Muscle of leg (tissue), 11 donors: ENCODE data around the gene PLPPR5. TPM values are rescaled to one million over a fixed set of nuclear protein-coding genes. Genes with fewer than 3 reads are reported as not detected.

Experiments used
- DNase-seq: peaks from one replicate; pipeline ENCODE4 v3.0.0; 2013
- H3K27ac ChIP-seq: one replicate; pipeline ENCODE4 v1.5.1; 2013; ENCODE audit warnings: mild to moderate bottlenecking, low read length, control low read depth
- H3K27me3 ChIP-seq: one replicate; pipeline ENCODE4 v1.6.1; 2013; ENCODE audit warnings: low read length; ENCODE audit not compliant: control insufficient read depth, insufficient read depth
- H3K36me3 ChIP-seq: one replicate; pipeline ENCODE4 v1.6.1; 2013; ENCODE audit warnings: low read length; ENCODE audit not compliant: control insufficient read depth, insufficient read depth
- H3K4me1 ChIP-seq: one replicate; pipeline ENCODE4 v1.6.1; 2013; ENCODE audit warnings: low read length; ENCODE audit not compliant: control insufficient read depth, insufficient read depth
- H3K4me3 ChIP-seq: one replicate; pipeline ENCODE4 v1.5.1; 2013; ENCODE audit warnings: low read length, control low read depth
- H3K9me3 ChIP-seq: replicated peaks from 2 replicates; pipeline ENCODE4 v1.6.1; 2013; ENCODE audit warnings: low read depth, low read length; ENCODE audit not compliant: control insufficient read depth
- WGBS: methylation state at CpG from one replicate; pipeline ENCODE4 v1.1.5; 2013; ENCODE audit warnings: missing lambda C conversion rate; ENCODE audit not compliant: insufficient coverage; 5-methylcytosine and 5-hydroxymethylcytosine counted together
- polyA plus RNA-seq, 8 donors: library from polyadenylated mRNA; unstranded; fragments of 120-200 nt; gene quantifications; one replicate each; pipeline versions ENCODE4 v1.2.1 to v1.2.3, GENCODE V29; 2013; ENCODE audit warnings: inconsistent platforms in 1 of 8, low replicate concordance in 1 of 8; ENCODE audit not compliant: insufficient read length in 8 of 8, insufficient read depth in 1 of 8
- total RNA-seq: library from RNA; stranded (reverse); fragments of 120-200 nt; gene quantifications from one replicate; pipeline ENCODE4 v1.2.4, GENCODE V29; 2013

PLPPR5 gene
- total and polyA plus RNA-seq, 9 donors = 1.1 to 4.2 (median 2.1) TPM

DNA sequence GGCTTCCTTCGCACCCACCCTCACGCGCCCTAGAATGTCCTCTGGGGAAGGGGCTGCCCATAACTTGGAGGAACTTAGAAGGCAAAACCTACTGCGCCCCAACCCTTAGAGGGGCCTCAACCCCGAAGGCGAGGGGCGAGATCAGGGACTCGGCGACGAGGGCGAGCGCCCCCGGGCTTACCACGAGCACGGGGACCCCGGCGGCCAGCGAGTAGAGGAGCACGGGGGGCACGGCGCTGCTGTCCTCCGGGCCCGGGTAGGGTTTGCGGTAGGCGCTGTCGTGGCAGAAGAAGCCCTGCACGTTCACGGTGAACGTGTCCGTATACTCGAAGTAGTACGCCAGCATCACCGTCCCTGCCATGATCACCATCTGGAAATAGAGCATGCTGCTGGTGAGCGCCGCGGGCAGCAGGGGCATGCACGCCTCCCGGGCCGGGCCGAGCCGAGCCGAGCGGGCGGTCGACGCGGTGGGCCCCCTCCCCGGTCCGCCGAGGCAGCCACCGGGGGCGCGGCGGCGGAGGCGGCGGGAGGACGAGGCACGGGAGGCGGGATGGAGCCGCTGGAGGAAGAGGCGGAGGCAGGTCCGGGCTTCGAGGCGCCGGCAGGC lies 304 bp downstream of the PLPPR5 start:
- H3K4me1 ChIP-seq = peaks cover 9% of the 10 kb centered on the region

DNA sequence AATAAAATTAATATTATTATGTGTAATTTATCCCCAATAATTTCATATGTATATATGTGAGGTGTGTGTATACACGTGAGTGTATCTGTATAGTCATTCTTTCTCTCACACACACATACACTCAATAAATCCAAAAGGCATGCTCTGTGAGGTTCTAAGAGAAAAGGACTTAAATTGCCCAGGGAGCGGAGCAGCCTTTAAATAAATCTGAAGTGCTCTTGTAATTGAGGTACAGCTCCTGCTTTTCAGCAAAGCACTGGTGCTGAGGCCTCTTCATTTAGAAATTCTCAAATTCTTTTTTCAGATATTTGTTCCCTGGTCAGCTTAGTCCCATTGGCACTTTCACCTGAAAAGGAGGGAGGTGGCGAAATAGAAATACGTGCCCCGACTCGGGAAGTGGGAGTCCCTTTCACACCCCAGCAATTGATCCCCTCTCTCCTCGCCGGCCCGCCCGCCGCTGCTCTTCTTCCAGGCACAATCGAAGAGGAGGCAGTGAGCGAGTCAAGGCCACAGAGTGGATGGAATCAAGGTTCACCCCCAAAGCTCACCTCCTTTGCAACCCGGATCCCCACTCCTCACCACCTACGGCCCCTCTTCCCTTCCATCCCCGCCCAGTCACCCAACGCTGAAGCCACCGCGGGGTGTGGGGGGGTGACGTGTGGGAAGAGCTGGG lies 944 bp downstream of the PLPPR5 start:
- H3K4me1 ChIP-seq = peaks cover 9% of the 10 kb centered on the region
- H3K27ac ChIP-seq = no peak overlapping the region
- peak; percentile 9 for DNase-seq
- WGBS = no CpG with 5 or more reads among the region's 20 CpGs
- peaks cover 29% of the 10 kb centered on the region for H3K27me3 ChIP-seq
- peak overlapping the region; percentile 42 for H3K4me3 ChIP-seq
- no peaks in the 10 kb centered on the region for H3K36me3 ChIP-seq
- no peaks in the 10 kb centered on the region for H3K9me3 ChIP-seq

More for the DNA sequence above, 304 bp downstream of the PLPPR5 start:
- DNase-seq = peak; percentile 45
- Histone ChIP-seq H3K4me3 (peak overlapping the region; percentile 42), H3K27ac (no peak overlapping the region), H3K9me3 (no peaks in the 10 kb centered on the region), H3K27me3 (peaks cover 29% of the 10 kb centered on the region), H3K36me3 (no peaks in the 10 kb centered on the region)
- WGBS = under 1% methylated on average over 65 of the region's 66 CpGs

DNA sequence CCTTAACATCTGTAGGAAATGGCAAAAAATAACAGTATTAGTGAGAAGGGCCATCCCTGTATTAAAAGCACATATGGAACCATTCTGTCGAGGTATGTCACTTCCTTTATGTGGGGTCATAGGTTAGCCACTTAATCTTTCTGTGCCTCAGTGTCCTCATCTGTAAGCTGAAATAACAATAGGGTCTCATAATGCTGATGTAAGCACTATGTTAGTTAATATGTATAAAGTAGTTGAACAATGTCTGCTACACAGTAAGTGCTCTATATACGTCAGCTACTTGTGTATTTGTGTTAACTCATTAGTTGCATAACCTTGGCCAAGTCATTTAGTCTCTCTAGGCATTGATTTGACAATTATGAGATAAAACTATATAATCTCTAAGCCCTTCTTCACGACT lies 11.8 kb downstream of the PLPPR5 start:
- no peaks in the 10 kb centered on the region for H3K36me3 ChIP-seq
- no peaks in the 10 kb centered on the region for H3K4me1 ChIP-seq
- no CpG with 5 or more reads among the region's 3 CpGs for WGBS
- H3K27ac ChIP-seq = no peak overlapping the region
- no peaks in the 10 kb centered on the region for H3K9me3 ChIP-seq
- H3K4me3 ChIP-seq = no peak overlapping the region
- H3K27me3 ChIP-seq = no peaks in the 10 kb centered on the region
- no peak for DNase-seq

DNA sequence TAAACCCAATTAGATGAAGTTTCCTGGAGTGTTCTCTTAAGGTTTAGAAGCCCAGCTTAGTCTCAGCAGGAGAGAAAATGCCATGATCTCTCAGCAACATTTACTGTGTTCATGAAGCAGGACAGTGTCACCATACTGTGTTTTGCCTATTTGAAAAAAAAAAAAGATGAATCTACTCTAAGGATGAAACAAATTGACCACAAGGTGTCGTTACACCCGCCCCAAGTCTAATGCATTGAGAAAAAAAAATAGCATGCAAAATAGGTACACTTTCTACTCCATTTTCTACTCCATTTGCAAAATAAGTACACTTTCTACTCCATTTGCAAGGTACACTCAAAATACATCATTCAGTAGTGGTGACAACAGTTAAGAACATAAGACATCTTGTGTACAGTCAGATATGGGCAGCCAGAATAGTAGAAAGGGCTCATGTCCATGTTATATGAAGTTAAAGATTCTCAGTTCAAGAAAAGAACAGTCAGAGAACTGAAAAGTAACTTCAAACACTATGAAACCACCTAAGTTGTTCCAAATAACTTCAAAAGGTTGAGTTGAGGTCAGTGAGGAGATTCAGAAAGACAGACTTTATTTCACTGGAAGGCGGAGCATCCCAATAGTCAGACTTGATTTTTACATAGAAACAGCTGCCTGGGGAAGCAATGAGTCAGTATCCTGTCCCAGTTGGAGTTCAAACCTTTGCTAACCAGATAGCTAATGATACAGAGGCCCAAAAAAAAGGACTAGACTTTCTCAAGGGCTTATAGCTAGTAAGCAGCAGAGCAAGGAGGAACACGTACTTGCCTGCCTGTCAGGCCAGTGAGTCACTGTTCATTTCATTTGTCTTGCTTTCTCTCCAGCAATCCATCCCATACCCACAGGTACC lies 13.3 kb downstream of the PLPPR5 start:
- Histone ChIP-seq H3K36me3 (no peaks in the 10 kb centered on the region), H3K27me3 (no peaks in the 10 kb centered on the region), H3K27ac (no peak overlapping the region), H3K4me1 (no peaks in the 10 kb centered on the region), H3K4me3 (no peak overlapping the region), H3K9me3 (no peaks in the 10 kb centered on the region)
- WGBS = 78% methylated on average over 3 of the region's 4 CpGs
- DNase-seq = peak; percentile 23

DNA sequence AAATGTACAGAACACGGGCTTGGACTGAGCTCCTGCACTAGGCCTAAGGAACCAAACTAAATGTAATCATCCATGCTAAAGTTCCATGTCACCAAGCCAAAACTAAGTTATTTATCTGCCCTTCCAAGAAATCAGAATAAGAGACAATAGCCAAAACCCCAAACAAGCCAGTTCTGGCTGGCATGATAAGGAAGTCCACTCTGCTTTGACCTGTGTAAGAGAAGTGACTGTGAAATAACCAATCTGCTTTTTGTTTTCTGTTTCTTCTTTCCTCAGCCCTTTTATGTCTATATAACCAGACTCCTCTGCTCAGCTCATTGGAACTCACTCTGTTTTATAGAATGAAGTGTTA lies 15.1 kb downstream of the PLPPR5 start:
- no CpG with 5 or more reads among the region's 1 CpG for WGBS
- H3K4me1 ChIP-seq = no peaks in the 10 kb centered on the region
- H3K27ac ChIP-seq = no peak overlapping the region
- H3K4me3 ChIP-seq = no peak overlapping the region
- no peaks in the 10 kb centered on the region for H3K9me3 ChIP-seq
- DNase-seq = no peak
- no peaks in the 10 kb centered on the region for H3K36me3 ChIP-seq
- H3K27me3 ChIP-seq = no peaks in the 10 kb centered on the region

DNA sequence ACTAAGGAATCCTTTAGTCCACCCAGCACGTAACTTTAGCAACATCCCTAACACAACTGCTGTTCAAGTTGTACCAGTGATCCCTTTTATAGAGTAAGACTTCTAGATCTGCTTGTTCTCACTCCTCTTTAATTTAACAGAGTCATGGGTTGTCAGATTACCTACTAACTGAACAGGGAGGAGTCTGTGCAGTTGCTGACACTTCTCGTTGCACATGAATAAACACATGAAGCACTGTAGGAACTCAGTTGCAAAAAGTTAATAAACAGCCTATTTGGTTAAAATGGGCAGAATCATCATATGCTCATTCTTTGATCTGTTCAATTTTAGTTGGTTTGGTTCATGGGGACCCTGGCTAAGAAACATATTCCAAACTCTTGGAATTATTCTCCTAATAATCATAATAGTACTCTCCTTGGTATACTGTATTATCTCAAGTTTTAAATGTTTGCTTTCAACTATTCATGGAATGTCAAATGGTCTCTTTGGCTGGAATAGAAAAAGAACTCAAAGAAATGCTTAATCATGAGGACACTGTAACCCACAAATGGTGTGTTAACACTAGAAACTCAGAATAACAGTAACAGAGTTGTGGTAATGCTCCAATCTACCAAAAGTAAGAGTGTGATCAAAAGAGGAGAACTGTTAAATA lies 15.6 kb downstream of the PLPPR5 start:
- Histone ChIP-seq H3K4me1 (no peaks in the 10 kb centered on the region), H3K36me3 (no peaks in the 10 kb centered on the region), H3K4me3 (no peak overlapping the region), H3K9me3 (no peaks in the 10 kb centered on the region), H3K27ac (no peak overlapping the region), H3K27me3 (no peaks in the 10 kb centered on the region)
- no CpG with 5 or more reads among the region's 2 CpGs for WGBS
- no peak for DNase-seq

DNA sequence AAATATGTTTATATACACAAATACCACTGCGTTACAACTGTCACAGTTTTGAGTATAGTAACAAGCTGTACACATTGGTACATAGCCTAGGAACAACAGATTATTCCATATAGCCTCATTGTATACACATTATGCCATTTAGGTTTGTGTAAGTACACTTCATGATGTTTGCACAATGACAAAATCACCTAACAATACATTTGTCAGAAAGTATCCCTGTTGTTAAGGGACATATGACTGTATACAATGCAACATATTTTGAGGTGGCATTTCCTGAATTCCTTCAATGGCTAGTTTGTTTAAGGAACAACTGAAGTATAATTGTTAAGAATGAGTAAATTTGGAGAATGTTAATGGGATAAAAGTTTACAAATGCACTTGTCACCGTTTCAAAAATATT lies 19.0 kb downstream of the PLPPR5 start:
- Histone ChIP-seq H3K4me3 (no peak overlapping the region), H3K27ac (no peak overlapping the region), H3K4me1 (no peaks in the 10 kb centered on the region), H3K9me3 (no peaks in the 10 kb centered on the region), H3K27me3 (no peaks in the 10 kb centered on the region), H3K36me3 (no peaks in the 10 kb centered on the region)
- no CpG with 5 or more reads among the region's 2 CpGs for WGBS
- DNase-seq = no peak

DNA sequence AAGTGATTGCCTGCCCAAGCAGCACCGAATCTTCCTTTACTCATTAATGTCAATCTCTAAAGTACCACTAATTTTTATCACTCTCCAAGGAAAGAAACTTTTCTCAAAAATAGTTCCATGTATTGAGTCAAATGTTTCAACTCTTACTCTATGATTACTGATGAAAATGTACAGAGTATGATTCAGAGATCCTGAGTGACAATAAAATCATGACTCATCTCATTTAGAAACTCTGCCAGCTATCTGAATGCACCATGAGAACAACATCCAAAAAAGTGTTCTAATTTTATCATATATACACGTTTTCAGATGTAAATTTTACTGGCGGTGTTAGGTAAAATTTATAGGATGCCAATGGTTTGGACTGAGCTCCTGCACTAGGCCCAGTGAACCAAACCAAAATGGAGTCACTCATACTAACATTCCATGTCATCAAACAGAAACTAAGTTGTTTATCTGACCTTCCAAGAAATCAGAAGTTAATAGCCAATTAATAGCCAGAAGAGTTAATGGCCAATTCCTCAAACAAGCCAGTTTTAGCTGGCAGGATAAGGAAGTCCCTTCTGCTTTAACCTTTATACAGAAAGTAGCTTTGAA lies 22.6 kb downstream of the PLPPR5 start:
- no peak for DNase-seq
- no peaks in the 10 kb centered on the region for H3K4me1 ChIP-seq
- no peaks in the 10 kb centered on the region for H3K9me3 ChIP-seq
- H3K27me3 ChIP-seq = no peaks in the 10 kb centered on the region
- H3K4me3 ChIP-seq = no peak overlapping the region
- H3K36me3 ChIP-seq = no peaks in the 10 kb centered on the region
- WGBS = no CpG with 5 or more reads among the region's 3 CpGs
- no peak overlapping the region for H3K27ac ChIP-seq

DNA sequence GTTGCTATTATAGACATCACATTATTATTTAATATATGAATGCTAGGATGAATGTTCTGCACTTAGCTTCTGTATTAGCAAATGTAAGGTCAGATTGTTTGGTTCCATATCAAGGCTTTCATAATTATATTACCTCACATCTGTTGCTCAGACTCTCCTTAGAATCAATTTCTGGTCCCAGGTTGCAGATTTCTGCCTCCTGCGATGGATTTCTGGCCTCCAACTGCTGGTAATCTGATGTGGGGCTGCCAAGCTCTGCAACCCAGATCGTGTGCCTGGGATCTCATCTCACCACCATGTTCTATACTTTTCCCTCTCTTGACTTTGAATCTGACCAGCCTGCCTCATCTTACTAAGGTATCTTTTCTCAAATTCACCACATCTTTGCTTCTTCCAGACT lies 25.2 kb downstream of the PLPPR5 start:
- Histone ChIP-seq H3K27ac (no peak overlapping the region), H3K9me3 (no peaks in the 10 kb centered on the region), H3K27me3 (no peaks in the 10 kb centered on the region), H3K4me3 (no peak overlapping the region), H3K4me1 (no peaks in the 10 kb centered on the region), H3K36me3 (no peaks in the 10 kb centered on the region)
- DNase-seq = no peak
- 42% methylated on average over 2 of the region's 2 CpGs for WGBS
